NCI-H1694 treated with DMSO at 0.1 percent for 48 hours (cell line): Measurements from ENCODE around the gene UNC5B.
"Not testable (repeated sequence)": the region's sequence is repeated elsewhere in the genome, so short reads cannot be mapped to it uniquely, and the experiment has no call there.

Experiments
- DNase-seq: peaks from one replicate; lab custom pipeline; 2025; lab: John Stamatoyannopoulos, UW

UNC5B gene

GRCh38 chr10:71283410-71283809 lies 71.0 kb downstream of the UNC5B start:
- no peak for DNase-seq

- DNase-seq = no peak
Observed at GRCh38 chr10:71283876-71284275, 71.5 kb downstream of the UNC5B start.

GRCh38 chr10:71284544-71285179 lies 72.3 kb downstream of the UNC5B start:
- no peak for DNase-seq

GRCh38 chr10:71285180-71285545 lies 72.8 kb downstream of the UNC5B start:
- peak; percentile 43 for DNase-seq

- no peak for DNase-seq
Observed at GRCh38 chr10:71285986-71286385, 73.6 kb downstream of the UNC5B start.

GRCh38 chr10:71286521-71287294 lies 74.3 kb downstream of the UNC5B start:
- DNase-seq = no peak

GRCh38 chr10:71287456-71287855 lies 75.1 kb downstream of the UNC5B start:
- no peak for DNase-seq

GRCh38 chr10:71288461-71288860 lies 76.1 kb downstream of the UNC5B start:
- no peak for DNase-seq

- DNase-seq = no peak
Observed at GRCh38 chr10:71289421-71290130, 77.2 kb downstream of the UNC5B start.

GRCh38 chr10:71290331-71290730 lies 78.0 kb downstream of the UNC5B start:
- no peak for DNase-seq

GRCh38 chr10:71290806-71291527 lies 78.6 kb downstream of the UNC5B start:
- no peak for DNase-seq

GRCh38 chr10:71291528-71291900 lies 79.1 kb downstream of the UNC5B start:
- DNase-seq = no peak

- DNase-seq = no peak
Observed at GRCh38 chr10:71292624-71293445, 80.5 kb downstream of the UNC5B start.

GRCh38 chr10:71293446-71294084 lies 81.2 kb downstream of the UNC5B start:
- DNase-seq = no peak

GRCh38 chr10:71294091-71294561 lies 81.8 kb downstream of the UNC5B start:
- no peak for DNase-seq

GRCh38 chr10:71294856-71295255 lies 82.5 kb downstream of the UNC5B start:
- DNase-seq = no peak

GRCh38 chr10:71295641-71296040 lies 83.3 kb downstream of the UNC5B start:
- DNase-seq = no peak

- no peak for DNase-seq
Observed at GRCh38 chr10:71296086-71296485, 83.7 kb downstream of the UNC5B start.

- DNase-seq = not testable (repeated sequence)
Observed at GRCh38 chr10:71296811-71297210, 84.4 kb downstream of the UNC5B start.

- DNase-seq = no peak
Observed at GRCh38 chr10:71297343-71297742, 85.0 kb downstream of the UNC5B start.
